Urothelium cell line (cell line): Measurements from ENCODE around the gene LTBP1.

Source experiments
- DNase-seq: peaks from one replicate; pipeline ENCODE4 v3.0.0; 2011; ENCODE audit warnings: low spot score, mixed read lengths
- FAIRE-seq: peaks from 2 replicates; lab custom pipeline; 2011; peaks lifted over from hg19 to GRCh38; lab: Jason Lieb, UNC

The LTBP1 gene

DNA sequence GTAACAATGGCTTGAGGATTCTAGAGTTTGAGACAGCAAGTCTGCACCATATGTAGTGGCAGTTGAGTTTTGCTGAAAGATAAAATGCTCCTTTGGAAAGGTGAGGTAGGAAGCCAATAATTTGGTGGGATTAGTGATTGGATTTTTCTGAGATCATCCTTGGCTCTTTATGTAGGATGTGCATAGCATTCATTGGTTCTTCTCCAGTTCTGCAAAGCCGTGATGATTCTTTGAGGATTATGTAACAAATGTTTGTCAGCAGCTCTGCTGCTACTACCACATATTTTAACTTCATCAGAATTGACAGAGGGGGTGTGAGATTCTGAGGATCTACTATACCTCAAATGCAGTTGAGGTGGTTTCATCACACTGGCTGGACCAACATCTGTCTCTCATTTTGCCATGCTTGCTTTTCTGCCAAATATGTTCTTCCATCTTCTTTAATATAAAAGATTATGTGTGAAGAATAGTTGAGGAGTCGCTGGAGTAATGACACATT, 340.8 kb downstream of the LTBP1 start:
- FAIRE-seq (no peak), DNase-seq (no peak)

DNA sequence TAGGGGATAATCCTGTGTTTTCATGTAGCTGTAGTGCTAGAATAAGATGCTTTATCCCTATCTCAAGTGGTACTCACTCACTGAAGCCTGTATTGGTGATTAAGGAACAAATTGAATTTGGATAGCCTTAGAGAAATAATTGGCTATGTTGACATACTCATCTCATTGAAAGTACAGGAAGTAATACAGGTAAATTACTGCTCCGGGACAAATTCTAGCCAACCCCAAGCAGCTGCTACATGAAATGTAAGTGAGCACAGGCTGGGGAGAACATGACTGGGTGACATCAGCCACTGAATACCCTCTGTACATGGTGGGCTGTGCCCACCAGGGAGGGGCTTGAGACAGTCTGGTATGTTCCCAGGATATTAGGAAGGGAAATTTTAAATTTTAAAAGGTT, 341.3 kb downstream of the LTBP1 start:
- FAIRE-seq (no peak), DNase-seq (no peak)

- no peak for FAIRE-seq
These were observed 343.2 kb downstream of the LTBP1 start for GRCh38 chr2:33289961-33290360.

GRCh38 chr2:33291278-33292013, 344.7 kb downstream of the LTBP1 start:
- DNase-seq (peak; percentile 52), FAIRE-seq (peak; percentile 71)

More at GRCh38 chr2:33289961-33290360, 343.2 kb downstream of the LTBP1 start:
- no peak for DNase-seq

- FAIRE-seq, result no peak
- no peak for DNase-seq
These were observed 345.3 kb downstream of the LTBP1 start for GRCh38 chr2:33292063-33292462.

GRCh38 chr2:33292981-33293595, 346.3 kb downstream of the LTBP1 start:
- DNase-seq (no peak), FAIRE-seq (no peak)

DNA sequence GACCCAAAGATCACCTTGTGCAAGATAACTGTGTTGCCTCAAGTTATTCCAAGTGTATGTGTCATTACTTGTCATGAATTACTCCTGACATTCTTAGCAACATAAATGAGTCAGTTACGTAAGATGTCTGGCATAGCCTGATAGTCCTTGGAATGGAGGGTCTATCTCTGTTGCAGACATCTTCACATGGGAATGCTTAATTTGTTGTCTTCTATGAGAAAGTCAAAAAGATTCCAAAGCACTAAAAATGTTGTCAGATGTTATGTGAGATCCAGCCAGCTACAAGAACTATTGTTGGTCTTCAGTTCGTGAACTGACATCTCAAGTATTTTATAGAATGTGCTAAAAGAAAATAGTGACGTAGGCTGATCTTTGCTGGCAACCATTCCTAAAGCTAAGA, 351.5 kb downstream of the LTBP1 start:
- FAIRE-seq (no peak), DNase-seq (no peak)

DNA sequence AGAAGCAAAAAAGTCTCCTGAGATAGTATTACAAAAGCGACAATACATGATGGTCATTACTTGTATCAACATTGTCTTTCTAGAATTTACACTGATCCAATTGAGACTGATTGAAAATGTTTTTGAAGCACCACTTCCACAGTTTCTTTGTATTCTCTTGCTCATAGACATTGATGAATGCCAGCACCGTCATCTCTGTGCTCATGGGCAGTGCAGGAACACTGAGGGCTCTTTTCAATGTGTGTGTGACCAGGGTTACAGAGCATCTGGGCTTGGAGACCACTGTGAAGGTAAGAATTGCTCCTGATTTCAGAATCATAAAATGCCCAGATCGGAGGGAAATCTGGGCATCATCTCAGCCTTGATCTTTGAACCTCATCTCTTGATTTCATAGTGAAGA, 354.6 kb downstream of the LTBP1 start:
- DNase-seq (no peak), FAIRE-seq (no peak)

DNA sequence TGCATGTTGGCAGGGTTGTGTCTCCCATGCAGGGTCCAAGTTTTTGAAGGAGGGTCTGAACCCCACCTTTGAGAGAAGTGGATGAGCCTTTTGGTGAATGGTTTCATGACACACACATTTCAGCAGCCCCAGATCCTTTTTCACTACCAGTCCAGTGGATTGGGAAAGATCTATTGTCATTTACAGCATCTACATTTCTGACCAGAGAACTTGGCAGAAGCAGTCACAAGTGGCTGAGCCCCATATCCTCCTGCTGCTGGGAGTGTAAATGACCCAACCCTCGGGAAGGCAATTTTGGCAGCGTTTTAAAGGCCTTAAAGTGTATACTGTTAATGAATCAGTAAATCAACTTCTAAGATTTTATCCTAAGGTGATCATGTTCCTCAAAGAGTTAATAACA, 355.6 kb downstream of the LTBP1 start:
- FAIRE-seq, result no peak

GRCh38 chr2:33304032-33304864, 357.5 kb downstream of the LTBP1 start:
- no peak for DNase-seq
- no peak for FAIRE-seq

More for the DNA sequence above, 355.6 kb downstream of the LTBP1 start:
- DNase-seq, result no peak

DNA sequence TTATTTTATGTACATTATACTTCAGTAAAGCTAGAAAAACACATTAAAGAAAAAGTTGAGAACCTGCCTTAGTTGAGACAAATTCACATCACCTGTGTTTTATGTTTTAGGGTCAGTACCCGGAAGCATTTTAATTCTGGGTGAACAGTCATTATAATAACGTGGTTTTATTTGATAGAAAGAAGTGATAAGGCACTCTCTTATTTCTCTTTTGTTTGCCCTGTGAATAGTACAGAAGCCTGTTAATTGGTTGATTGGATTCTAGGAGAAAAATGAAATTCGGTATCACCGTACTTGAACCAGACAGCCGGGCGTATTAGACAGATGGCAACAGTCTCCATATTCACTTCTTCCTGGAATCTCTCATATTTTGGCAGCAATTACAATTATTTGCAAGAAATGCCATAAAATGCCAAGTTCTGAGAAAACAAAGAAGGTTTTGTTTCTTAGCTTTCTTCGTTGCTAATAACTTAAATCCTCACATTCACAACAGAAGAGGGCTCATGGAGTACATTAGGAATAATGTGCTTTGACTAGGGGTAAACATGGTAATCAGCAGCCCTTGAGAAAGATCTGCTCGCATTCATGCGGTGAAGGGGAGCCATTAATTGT, 361.0 kb downstream of the LTBP1 start:
- no peak for FAIRE-seq
- no peak for DNase-seq

- DNase-seq (no peak), FAIRE-seq (no peak)
These were observed 365.6 kb downstream of the LTBP1 start for GRCh38 chr2:33312355-33312754.

GRCh38 chr2:33313039-33313438, 366.3 kb downstream of the LTBP1 start:
- FAIRE-seq (no peak), DNase-seq (no peak)

GRCh38 chr2:33314541-33314940, 367.8 kb downstream of the LTBP1 start:
- FAIRE-seq, result no peak
- no peak for DNase-seq

DNA sequence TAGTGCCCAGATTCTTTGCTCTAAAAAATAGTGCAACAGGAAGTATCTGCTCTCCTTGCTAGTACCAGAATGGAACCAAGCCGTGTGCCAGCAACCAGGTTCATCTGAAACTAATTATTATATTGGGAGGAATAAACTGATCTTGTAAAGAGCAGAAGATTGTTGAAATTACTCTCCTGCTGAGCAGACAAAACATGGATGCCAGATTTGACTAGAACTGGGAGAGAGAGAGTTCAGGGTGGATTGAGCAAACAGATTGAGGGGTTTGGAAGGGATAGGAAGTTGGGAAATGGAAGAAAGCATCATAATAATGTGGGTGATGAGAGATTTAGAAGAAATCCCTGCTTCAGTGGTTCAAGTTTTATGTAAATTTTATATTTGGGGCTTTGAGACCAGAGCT, 369.6 kb downstream of the LTBP1 start:
- no peak for DNase-seq
- FAIRE-seq, result no peak

DNA sequence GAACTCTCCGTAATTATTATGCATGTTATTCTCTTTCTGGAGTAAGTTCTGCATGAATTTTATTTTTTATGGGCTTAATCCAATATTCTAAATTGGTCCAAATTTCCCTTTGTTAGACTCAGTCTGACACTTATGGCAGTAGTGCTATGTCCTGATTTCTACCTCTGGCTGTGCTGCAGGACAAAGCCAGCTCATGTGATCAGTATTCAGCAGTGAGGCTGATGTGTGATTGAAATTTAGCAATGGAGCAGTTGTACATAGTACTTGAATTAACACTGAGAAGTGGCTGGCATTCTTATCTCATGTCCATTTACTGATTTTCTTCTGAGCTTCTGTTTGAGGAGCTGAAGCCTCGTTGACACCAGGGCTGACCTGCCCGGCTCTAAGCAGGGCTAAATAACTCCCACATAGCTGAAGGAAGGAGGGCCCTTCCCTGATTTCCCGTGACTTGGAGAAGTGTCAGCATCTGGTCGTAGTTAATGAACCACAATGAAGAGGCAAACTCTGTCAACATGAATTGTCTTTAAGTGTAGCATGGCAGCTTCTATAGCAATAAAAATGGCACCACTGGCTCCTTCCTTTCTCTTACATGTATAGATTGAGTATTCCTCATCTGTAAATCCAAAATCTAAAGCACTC, 370.7 kb downstream of the LTBP1 start:
- no peak for FAIRE-seq
- no peak for DNase-seq

- no peak for DNase-seq
- FAIRE-seq, result no peak
These were observed 371.7 kb downstream of the LTBP1 start for GRCh38 chr2:33318456-33318855.

DNA sequence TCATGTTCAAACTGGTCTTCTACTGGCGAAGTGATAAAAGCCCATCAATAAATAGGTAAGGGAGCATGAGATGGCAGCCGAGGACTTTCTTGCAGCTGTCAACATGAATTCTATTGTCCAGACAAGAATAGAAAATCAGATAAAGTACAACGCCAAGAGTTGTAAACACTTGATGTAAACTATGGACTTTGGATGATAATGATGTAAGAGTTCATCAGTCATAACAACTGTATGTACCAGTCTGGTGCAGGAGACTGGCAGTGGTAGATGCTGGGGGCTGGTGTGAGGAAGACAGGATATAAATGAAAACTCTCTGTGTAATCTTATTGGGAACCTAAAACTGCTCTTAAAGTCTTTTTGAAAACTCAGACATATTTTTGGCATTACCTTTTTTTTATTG, 373.8 kb downstream of the LTBP1 start:
- FAIRE-seq, result no peak

DNA sequence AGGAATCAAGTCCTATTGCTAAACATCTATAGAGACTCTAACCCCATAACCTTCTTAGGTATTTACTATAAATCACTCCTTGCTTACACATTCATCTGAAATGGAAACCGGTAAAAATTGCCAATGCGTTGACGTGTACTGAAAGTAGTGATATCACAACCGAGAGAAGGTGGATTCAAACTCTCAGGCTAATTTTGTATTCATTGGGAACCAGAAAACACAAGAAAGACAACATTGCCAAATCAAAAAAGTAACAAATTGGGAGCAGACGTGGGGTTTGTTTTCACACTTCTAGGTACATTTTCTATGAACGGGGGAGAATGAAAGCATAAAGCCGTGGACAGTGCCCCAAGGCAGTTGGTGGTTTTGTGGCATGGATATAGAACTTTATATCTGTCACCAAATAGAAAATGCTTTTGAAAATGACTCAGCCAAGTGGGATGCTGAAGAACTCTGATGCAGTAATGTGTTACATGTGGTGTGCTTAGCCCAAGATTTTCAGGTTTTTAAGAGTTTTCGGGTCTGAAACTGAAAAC, 374.6 kb downstream of the LTBP1 start:
- no peak for FAIRE-seq

More for the DNA sequence above, 373.8 kb downstream of the LTBP1 start:
- DNase-seq, result no peak

GRCh38 chr2:33321876-33322483, 375.2 kb downstream of the LTBP1 start:
- DNase-seq (no peak), FAIRE-seq (no peak)

More for the DNA sequence above, 374.6 kb downstream of the LTBP1 start:
- DNase-seq, result no peak
